ENCODE results near the gene TRIM15. TPM values are rescaled to one million over a fixed set of nuclear protein-coding genes. Genes with fewer than 3 reads are reported as not detected.
A peak's percentile ranks its signal among the peaks of the same experiment; 100 is the strongest.

TRIM15 gene
- total RNA-seq, 1 experiment from 2014 or later: 6.5 TPM

GRCh38 chr6:30156262-30156599 is 7.1 kb upstream of the TRIM15 start (continued):
- TF ChIP-seq SRF (IDR thresholded peaks at IDR 0.05; ENCODE audit: low read depth): peak; percentile 73; the same call in 1 of the 2 replicates
- peak; percentile 90 for TF ChIP-seq EGR1 (IDR thresholded peaks at IDR 0.05; ENCODE audit: low read depth)

GRCh38 chr6:30156774-30157173 is 6.6 kb upstream of the TRIM15 start:
- peak overlapping the region in 1 of 2 experiments; percentile 39; a peak in 3 of 4 replicates for H3K4me3 ChIP-seq (replicated peaks in 1 of 2; ENCODE audit: low read depth in 1 of 2, low read length in 2 of 2)
- POLR2A ChIA-PET: no interaction called here
- peak overlapping the region; percentile 74 for H3K4me2 ChIP-seq (ENCODE audit: low read length)
- RAD21 ChIA-PET (ENCODE audit: low non-redundant PET in 1 of 2, low total read pairs in 2 of 2, uncharacterized antibody in 2 of 2, unreplicated experiment in 2 of 2): no interaction called here
- BruUV-seq (replicated peaks): TSS peak; percentile 98
- CTCF ChIA-PET: no interaction called here
- no peaks in the 10 kb centered on the region for H3K27me3 ChIP-seq (ENCODE audit: insufficient read depth, low read length)
- H4K20me1 ChIP-seq (ENCODE audit: insufficient read depth): no peaks in the 10 kb centered on the region
- no peak overlapping the region for H3K27ac ChIP-seq (ENCODE audit: low read depth, low read length)
- H3K9me3 ChIP-seq (ENCODE audit: control insufficient read depth in 1 of 2, insufficient read depth in 1 of 2, low read depth in 1 of 2, low read length in 2 of 2): no peaks in the 10 kb centered on the region
- H2AFZ ChIP-seq (ENCODE audit: low read depth, low read length, poor library complexity, severe bottlenecking): no peak overlapping the region
- H3K79me2 ChIP-seq (ENCODE audit: insufficient read depth, low read length): no peaks in the 10 kb centered on the region
- intact Hi-C loops (cut with micrococcal nuclease): no loop called here
- no peaks in the 10 kb centered on the region for H3K9me2 ChIP-seq (ENCODE audit: insufficient read depth)
- no peaks in the 10 kb centered on the region for H3K36me3 ChIP-seq (ENCODE audit: control insufficient read depth in 1 of 2, insufficient read depth in 2 of 2, low read length in 2 of 2)
- ATAC-seq (no peak), DNase-seq (ENCODE audit: low read depth, low spot score) (no peak)
- peaks cover 28 to 31% of the 10 kb centered on the region in 2 experiments for H3K4me1 ChIP-seq (ENCODE audit: control insufficient read depth in 1 of 2, insufficient read depth in 2 of 2, low read length in 2 of 2)
- H3K9ac ChIP-seq (ENCODE audit: low read length): no peak overlapping the region
- no peak for TF ChIP-seq FOSL1 (IDR thresholded peaks at IDR 0.05; ENCODE audit: low read depth)
- TF ChIP-seq TCF7L2 (IDR thresholded peaks at IDR 0.05; ENCODE audit: borderline replicate concordance, extremely low read depth, insufficient read depth, insufficient read length): no peak
- TF ChIP-seq POLR2A (IDR thresholded peaks at IDR 0.05; ENCODE audit: borderline replicate concordance, extremely low read depth, insufficient read depth, insufficient read length): no peak
- no peak for TF ChIP-seq EGR1 (IDR thresholded peaks at IDR 0.05; ENCODE audit: low read depth)
- no peak for TF ChIP-seq YY1 (IDR thresholded peaks at IDR 0.05; ENCODE audit: extremely low read depth, insufficient replicate concordance, low read depth, low read length)
- no peak for TF ChIP-seq CEBPB (IDR thresholded peaks at IDR 0.05; ENCODE audit: low read depth)
- no peak for TF ChIP-seq RAD21 (IDR thresholded peaks at IDR 0.05; ENCODE audit: low read depth)
- TF ChIP-seq REST (IDR thresholded peaks at IDR 0.05; ENCODE audit: low read depth): no peak
- no peak for TF ChIP-seq CTCF (IDR thresholded peaks at IDR 0.05 in 2 of 3, conservative IDR thresholded peaks at IDR 0.05 in 1 of 3; ENCODE audit: borderline replicate concordance in 1 of 3, insufficient read depth in 1 of 3, low read depth in 2 of 3, low read length in 2 of 3)

All from HCT116 (cell line).